Body of pancreas (tissue), 4 donors: ENCODE measurements around the gene ITM2C.

Source experiments
- CTCF ChIP-seq, 7 experiments: fragments of 450-650 bp in 4 of 7; fragments of 200-600 bp in 3 of 7; sonication (generic) in 3 of 7; IDR thresholded peaks; one replicate each; pipeline ENCODE4 v1.5.1; 2016 to 2019; ENCODE audit warnings: antibody characterized with exemption in 7 of 7
- POLR2A ChIP-seq, 3 donors: fragments of 450-650 bp; IDR thresholded peaks; one replicate each; pipeline ENCODE4 v1.6.1; 2016; ENCODE audit warnings: antibody characterized with exemption in 3 of 3, mild to moderate bottlenecking in 2 of 3

GRCh38 chr2:230875347-230876315 is 10.9 kb downstream of the ITM2C start:
- TF ChIP-seq CTCF (IDR thresholded peaks at IDR 0.05) = no peak
- TF ChIP-seq POLR2A (IDR thresholded peaks at IDR 0.05) = no peak
